GM10266 (cell line): ENCODE results near the gene CTBP2.

ENCODE experiments used
- DNase-seq: peaks from one replicate; pipeline ENCODE4 v3.0.0; 2012; ENCODE audit errors: extremely low spot score
- TF ChIP-seq, protein P1 (sequence below): IDR thresholded peaks from 2 replicates; pipeline ENCODE4 v1.5.1; 2012; ENCODE audit warnings: mild to moderate bottlenecking, low read depth; ENCODE audit not compliant: control insufficient read depth, insufficient read depth; ENCODE audit errors: missing control alignments

The CTBP2 gene

DNA sequence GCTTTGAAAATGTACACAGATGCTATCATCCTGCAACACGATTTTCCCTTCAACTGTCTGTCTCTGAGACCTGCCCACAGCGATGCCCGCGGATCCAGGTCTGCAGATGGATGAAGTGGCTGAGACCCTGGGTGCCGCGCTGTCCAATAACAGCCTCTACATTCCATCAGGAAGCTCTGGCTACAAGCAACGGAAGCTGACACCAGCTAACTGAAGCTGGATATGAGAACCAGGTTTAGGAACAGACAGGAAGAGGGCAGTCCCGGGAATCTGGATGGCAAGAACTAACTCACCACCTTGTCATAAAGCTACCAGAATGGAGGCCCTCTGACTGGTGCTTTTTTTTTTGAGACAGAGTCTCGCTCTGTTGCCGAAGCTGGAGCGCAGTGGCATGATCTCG lies 32.3 kb upstream of the CTBP2 start:
- no peak for DNase-seq
- TF ChIP-seq, protein P1, sequence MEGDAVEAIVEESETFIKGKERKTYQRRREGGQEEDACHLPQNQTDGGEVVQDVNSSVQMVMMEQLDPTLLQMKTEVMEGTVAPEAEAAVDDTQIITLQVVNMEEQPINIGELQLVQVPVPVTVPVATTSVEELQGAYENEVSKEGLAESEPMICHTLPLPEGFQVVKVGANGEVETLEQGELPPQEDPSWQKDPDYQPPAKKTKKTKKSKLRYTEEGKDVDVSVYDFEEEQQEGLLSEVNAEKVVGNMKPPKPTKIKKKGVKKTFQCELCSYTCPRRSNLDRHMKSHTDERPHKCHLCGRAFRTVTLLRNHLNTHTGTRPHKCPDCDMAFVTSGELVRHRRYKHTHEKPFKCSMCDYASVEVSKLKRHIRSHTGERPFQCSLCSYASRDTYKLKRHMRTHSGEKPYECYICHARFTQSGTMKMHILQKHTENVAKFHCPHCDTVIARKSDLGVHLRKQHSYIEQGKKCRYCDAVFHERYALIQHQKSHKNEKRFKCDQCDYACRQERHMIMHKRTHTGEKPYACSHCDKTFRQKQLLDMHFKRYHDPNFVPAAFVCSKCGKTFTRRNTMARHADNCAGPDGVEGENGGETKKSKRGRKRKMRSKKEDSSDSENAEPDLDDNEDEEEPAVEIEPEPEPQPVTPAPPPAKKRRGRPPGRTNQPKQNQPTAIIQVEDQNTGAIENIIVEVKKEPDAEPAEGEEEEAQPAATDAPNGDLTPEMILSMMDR, result no peak

DNA sequence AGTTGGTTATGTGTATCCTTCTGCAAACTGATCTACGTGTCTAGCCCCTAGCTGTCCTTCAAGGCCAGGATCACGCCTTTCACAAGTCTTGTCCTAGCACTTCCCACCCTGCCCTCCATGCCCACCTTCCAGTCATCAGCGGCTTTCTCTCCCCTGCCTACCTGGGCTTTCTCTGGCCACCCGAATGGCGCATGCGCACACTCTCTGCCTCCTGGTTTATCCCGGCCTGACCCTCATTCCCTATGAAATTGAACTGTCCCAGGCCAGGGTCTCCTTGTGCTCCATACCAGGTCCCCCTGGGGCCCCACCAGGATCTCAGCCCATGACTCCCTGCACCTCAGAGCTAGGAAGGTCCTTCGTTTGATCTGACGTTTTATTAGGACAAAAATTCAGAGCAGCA lies 31.6 kb upstream of the CTBP2 start:
- DNase-seq, result no peak
- TF ChIP-seq, protein P1, result no peak

DNA sequence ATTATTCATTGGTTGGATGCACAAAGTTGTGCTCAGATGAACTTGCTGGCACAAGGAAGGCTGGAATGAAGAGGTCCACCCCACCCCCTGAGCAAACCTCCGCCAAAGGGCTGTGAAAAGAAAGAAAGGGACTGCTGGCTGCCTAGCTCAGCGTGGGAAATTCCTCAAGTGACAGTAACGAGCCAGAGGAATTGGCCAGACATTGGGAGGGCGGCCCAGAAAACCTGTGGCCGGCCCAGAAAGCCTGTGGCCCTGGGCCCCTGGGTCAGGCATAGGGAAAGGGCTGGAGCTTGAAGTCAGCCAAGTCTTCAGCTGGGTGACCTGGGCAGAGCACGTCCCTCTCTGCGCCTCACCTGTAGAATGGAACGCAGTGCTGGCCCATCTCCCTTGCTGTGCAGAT lies 30.6 kb upstream of the CTBP2 start:
- TF ChIP-seq, protein P1, result no peak

DNA sequence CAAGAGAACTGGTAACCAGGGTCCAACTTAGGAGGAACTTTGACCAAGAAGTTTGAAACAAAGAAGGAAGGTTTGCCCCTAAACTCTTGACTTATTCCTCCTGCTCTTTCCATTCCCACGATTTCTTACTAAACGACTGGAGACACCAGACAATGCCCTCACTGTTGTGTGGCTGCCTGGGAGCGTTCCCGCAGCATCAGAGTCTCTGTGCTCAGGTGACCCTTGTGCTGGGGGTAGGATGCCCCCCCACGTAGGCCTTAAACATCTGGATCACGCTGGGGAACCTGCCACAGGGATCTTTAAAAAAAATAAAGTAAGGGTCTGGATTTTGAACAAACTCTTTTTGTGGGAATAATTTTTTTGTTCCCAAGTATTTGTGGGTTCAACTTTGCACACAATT lies 30.1 kb upstream of the CTBP2 start:
- DNase-seq, result no peak
- TF ChIP-seq, protein P1, result no peak

More for the DNA sequence above, 30.6 kb upstream of the CTBP2 start:
- no peak for DNase-seq

DNA sequence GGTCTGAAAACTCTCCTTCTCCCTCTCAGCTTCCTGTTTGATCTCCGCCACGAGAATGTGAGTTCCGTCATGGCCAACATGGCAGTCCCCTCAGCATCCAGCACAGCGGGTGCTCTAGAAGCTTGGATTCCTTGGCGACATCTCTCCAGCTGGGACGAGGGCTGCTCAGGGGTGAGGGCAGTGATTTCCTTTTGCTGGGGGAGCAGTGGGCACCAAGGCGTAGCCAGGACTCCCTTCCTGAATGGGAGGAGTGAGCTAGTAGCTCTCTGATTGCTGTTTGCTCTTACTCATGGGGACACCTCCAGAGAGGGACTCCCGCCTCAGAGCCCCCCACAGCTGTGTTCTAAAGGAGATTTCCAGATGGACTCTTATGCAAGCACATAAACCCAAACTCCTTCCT lies 28.8 kb upstream of the CTBP2 start:
- DNase-seq, result no peak
- TF ChIP-seq, protein P1, result no peak

DNA sequence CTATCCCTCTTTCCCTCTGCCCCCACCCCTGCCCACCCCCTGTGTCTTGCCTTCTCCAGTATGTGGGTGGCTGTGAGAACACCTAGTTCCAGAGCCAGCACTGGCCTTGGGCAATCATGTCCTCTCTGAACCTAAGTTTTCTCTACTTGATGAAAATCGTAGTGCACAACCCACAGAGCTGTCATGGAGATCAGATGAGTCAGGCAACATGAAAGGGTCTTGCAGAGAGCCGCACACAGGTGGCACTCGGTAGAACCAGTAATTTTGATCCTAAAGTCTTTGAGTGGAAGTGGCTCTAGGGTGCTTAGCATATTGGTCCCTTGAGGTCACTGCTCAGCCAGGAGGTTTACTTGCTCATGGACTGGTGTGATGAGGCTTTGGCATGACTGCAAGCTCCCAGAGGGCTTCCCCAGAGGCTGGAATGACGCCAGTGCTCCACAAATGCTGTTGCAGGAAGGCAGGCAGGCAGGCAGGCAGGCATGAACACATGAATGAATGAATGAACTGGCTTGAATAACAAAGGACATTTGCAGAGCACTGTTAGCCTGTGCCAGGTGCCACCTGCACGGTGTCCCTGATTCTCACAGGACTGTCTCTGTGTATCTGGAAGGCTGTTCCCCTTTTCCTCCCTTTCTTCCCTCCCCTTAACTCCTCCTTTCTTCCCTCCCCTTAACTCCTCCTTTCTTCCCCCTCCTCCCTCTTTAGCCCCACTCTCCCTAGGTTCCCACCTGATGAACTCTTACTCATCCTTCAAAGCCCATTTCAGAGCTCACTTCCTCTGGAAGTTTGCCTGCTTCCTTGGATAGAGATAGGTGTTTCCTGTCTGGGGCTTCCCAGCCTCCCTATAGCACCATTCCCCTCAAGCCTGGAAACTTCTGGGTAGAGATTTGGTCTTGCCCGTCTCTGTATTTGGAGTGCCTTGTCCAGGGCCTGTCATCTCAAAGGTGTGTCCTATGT lies 27.2 kb upstream of the CTBP2 start:
- no peak for DNase-seq
- TF ChIP-seq, protein P1, result no peak
